GM18867 (cell line): ENCODE results near the gene ME1.
"Not testable (repeated sequence)": the region's sequence is repeated elsewhere in the genome, so short reads cannot be mapped to it uniquely, and the experiment has no call there.

Source experiments
- ATAC-seq: cut with Tn5 transposase; IDR thresholded peaks from one replicate; pipeline ENCODE4 v1.9.1; 2021; ENCODE audit warnings: mild to moderate bottlenecking, moderate library complexity; ENCODE audit not compliant: unreplicated experiment

Gene ME1

GRCh38 chr6:83430611-83431544 is at the start of gene ME1:
Gene ME1, minus strand, starts transcription at chr6:83431051. Its CDS starts 97 bp downstream, at chr6:83430954.
- ATAC-seq = peak; percentile 61

DNA sequence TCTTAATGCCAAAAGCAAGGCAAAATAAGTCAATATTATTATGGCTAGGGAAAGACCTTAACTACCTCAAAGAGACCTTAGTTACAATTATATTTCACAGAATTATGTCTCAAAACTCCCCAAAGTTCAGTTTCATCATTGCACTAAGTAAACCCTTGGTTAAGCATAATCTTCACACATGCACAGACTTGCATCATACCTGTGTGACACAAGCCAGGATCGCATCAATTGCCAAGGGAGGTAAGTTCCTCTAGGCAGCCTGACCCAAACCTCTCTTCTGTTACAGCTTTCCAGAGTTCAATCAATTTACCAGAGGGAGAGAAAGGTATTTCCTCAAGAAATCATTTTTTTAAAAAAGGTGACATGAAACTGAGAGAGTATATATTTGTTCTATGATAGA is 49.6 kb upstream of the ME1 start:
- ATAC-seq = no peak

GRCh38 chr6:83479389-83479788 is 48.5 kb upstream of the ME1 start:
- ATAC-seq = no peak

DNA sequence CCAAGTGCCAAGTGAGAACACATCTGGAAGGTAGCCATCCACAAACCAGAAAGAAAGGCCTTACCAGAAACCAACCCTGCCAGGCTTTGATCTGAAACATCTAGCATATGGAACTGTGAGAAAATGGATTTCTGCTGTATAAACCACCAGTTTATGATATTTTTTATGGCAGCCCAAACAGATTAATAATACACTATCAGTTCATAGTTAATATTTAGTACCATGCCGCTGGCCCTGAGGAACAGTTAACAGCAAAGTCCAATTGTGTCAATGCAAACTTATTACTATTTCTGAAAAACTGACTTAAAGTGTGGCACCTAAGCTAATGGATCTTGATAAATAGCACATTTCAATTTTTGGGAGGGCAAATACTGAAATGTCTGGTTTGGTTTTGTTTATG is 46.1 kb upstream of the ME1 start:
- no peak for ATAC-seq

DNA sequence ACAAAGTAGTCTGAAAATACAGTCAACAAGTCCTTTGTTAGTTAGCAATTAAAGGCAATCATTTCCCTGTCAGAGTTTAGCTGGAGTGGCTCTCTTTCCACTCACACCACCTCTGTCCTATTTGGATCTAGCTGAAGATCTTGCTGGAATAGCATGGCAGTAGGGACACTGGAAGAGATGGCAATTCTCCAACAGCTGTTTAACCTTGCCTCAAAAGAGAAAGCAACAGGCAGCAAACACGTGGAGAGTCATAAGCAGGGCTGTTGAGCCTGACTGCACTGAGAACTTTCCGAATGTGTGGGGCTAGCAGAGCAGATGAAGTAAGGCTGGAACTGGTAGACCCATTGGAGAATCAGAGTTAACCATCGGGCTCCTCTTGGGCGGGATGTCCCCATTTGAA is 43.5 kb upstream of the ME1 start:
- ATAC-seq = no peak

DNA sequence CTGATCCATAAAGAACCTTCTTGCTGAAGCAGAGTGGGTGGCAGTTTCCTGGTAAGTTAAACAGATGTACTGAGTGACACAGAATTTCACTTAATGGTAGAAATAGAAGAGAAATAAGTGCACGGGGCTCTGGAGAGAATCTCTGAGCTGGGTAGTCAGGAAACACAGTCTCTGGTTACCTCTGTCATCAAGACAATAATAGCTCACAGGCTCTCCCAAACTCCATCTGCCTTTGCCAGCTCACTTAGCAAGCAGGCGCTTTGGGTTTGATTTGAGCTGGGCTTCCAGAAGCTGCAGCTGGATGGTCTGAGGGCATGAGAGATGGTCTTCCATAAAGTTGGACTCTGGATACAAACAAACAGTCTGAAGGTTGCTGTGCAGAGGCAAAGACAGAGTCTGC is 41.9 kb upstream of the ME1 start:
- no peak for ATAC-seq

GRCh38 chr6:83470587-83470986 is 39.7 kb upstream of the ME1 start:
- ATAC-seq = no peak

DNA sequence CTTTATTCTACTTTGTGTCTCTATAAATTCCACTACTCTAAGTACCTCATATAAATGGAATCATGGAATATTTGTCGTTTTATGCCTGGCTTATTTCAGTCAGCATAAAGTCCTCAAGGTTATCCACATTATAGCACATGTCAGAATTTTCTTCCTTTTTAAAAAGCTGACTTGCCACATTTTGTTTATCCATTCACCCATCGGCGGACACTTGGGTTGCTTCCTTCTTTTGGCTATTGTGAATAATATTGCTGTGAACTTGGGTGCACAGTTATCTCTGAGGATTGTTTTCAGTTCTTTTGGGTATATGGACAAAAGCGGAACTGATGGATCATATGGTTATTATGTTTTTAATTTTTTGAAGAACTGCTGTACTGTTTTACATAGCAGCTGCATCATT is 39.1 kb upstream of the ME1 start:
- no peak for ATAC-seq

DNA sequence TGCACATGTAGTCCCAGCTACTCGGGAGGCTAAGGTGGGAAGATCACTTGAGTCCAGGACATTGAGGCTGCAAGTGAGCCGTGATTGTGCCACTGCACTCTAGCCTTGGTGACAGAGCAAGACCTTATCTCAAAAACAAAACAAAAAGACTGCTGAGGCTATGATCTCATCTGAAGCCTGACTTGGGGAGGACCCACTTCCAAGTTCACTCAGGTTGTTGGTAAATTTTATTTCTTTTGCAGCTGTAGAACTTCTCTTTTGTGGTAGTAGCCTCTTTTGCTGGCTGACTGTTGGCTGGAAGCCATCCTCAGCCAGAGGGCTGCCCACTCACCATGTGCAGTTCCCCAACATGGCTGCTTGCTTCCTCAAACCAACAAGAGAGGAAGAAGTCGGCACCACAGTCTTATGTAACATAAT is 36.8 kb upstream of the ME1 start:
- ATAC-seq = no peak

DNA sequence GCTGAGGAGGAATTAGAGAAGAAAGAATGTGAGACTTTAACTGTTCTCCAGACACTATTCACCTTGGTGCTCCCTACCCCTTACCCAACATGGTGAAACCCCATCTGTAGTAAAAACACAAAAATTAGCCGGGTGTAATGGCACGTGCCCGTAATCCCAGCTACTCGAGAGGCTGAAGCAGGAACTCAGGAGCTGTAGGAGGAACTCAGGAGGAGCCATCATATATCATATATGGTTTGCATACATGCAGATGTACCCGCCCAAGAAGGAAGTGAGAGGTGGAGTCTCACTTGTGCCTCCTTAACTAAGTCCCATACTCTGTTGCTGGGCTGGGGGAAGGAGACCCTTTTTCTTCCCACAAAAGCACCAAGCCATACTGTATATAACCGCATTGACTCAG is 35.5 kb upstream of the ME1 start:
- ATAC-seq = no peak

GRCh38 chr6:83464381-83465140 is 33.7 kb upstream of the ME1 start:
- no peak for ATAC-seq

- ATAC-seq = no peak
Measured at GRCh38 chr6:83463886-83464285, 33.0 kb upstream of the ME1 start.

DNA sequence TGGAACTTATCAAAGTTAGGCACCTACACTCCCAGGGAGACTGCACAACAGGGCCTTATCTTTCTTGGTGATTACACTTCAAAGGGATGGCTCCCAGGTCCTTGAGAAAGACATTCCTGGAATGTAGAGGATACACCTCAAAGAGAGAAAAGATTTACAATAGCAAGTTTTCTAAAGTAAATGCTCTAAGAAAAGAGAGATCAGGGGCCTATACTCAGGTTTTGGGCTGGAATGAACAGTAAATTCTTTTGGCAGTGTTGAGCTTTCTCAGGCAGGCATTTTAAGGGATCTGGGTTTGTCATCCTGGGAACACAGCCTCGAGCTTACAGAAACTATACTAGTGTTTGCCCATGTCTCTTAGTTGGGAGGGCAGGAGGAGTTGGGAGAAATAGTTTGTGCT is 31.7 kb upstream of the ME1 start:
- no peak for ATAC-seq

GRCh38 chr6:83461438-83461837 is 30.6 kb upstream of the ME1 start:
- no peak for ATAC-seq

- no peak for ATAC-seq
Measured at GRCh38 chr6:83459663-83460062, 28.8 kb upstream of the ME1 start.

DNA sequence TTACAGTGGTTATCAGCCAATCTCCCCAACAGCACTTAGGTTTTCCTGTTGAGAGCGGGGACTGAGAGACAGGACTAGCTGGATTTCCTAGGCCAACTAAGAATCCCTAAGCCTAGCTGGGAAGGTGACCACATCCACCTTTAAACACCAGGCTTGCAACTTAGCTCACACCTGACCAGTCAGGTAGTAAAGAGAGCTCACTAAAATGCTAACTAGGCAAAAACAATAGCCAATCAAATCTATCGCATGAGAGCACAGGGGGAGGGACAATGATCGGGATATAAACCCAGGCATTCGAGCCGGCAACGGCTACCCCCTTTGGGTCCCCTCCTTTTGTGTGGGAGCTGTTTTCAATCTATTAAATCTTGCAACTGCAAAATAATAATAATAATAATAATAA is 19.2 kb upstream of the ME1 start:
- ATAC-seq = not testable (repeated sequence)

- not testable (repeated sequence) for ATAC-seq
Measured at GRCh38 chr6:83444086-83444699, 13.3 kb upstream of the ME1 start.

- ATAC-seq = no peak
Measured at GRCh38 chr6:83443516-83443915, 12.7 kb upstream of the ME1 start.

DNA sequence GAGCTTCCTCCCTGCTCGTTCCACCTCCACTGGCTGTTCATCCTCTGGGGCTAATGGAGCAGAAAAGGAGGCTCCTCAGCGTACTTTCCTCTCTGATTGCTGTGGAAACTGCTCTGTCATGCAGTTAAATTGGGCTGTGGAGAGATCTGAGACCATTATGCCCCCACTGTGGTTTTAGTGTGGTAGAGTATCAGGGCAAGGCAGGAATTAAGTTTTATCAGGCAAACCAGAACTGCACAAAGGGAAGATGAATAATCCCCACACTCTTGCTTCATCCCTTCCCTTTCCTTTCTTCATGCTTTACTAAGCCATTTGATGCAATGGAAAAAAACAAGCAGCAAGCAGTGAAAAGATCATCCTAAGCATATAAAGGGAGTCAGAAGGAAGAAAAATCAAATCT is 11.9 kb upstream of the ME1 start:
- no peak for ATAC-seq

DNA sequence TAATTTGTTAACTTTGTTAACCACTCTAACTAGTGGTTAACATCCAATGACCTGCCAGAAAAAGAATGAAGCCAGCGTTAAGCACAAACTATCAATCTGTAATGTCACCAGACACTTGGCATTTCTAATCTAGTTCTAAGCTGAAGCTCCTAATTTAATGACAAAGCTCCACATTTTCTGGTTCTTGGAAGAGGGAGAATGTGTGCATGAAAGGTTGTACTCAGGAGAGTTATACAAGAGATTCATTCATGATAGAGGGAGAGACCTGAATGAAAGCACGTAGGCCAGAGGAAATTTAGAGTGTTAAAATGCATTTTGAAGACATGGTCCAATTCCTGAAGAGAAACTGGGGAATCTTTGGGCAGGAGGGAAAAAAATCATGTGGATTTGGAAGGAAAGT is 8.3 kb upstream of the ME1 start:
- ATAC-seq = no peak

DNA sequence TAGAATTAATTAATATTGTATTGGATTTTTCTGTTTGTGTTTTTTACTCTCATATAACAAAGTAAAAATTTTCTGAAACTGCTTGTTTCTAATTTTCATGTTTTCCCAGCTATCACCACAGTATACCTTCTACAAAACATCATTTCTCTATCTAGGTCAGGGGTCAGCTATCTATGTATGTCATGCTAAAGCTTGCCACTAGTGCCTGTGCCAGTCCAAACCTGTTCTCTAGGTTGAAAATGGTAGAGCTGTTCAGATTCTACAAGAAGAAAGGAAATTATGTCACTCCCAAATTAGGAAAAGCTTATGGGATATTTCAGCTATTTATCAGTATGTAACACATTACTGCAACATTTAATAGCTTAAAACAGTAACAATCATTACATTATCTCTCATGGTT is 5.8 kb upstream of the ME1 start:
- no peak for ATAC-seq

- ATAC-seq = no peak
Measured at GRCh38 chr6:83433177-83433576, 2.3 kb upstream of the ME1 start.
